ENCODE results near the gene GCHFR. TPM values are rescaled to one million over a fixed set of nuclear protein-coding genes. Genes with fewer than 3 reads are reported as not detected.

Gene GCHFR
- total RNA-seq, 4 donors from 2014 or later, result 17.1 to 73.4 (median 34.7) TPM

- intact Hi-C loops (cut with DNase I), result no loop called here
- TF ChIP-seq, protein P1, sequence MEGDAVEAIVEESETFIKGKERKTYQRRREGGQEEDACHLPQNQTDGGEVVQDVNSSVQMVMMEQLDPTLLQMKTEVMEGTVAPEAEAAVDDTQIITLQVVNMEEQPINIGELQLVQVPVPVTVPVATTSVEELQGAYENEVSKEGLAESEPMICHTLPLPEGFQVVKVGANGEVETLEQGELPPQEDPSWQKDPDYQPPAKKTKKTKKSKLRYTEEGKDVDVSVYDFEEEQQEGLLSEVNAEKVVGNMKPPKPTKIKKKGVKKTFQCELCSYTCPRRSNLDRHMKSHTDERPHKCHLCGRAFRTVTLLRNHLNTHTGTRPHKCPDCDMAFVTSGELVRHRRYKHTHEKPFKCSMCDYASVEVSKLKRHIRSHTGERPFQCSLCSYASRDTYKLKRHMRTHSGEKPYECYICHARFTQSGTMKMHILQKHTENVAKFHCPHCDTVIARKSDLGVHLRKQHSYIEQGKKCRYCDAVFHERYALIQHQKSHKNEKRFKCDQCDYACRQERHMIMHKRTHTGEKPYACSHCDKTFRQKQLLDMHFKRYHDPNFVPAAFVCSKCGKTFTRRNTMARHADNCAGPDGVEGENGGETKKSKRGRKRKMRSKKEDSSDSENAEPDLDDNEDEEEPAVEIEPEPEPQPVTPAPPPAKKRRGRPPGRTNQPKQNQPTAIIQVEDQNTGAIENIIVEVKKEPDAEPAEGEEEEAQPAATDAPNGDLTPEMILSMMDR (IDR thresholded peaks at IDR 0.05), result no peak
- no peak for TF ChIP-seq POLR2A (IDR thresholded peaks at IDR 0.05)
- H3K4me1 ChIP-seq, result no peaks in the 10 kb centered on the region
- H3K9me3 ChIP-seq, result no peaks in the 10 kb centered on the region
- no peak overlapping the region for H3K4me3 ChIP-seq (replicated peaks in 1 of 3)
- DNase-seq, result no peak
- 92 to 93% methylated on average over 2 of the region's 2 CpGs for WGBS, 2 donors
- H3K36me3 ChIP-seq, result no peaks in the 10 kb centered on the region
- no peaks in the 10 kb centered on the region for H3K27me3 ChIP-seq
- no peak overlapping the region for H3K27ac ChIP-seq
Observed at GRCh38 chr15:40722934-40723333, 40.9 kb upstream of the GCHFR start.

GRCh38 chr15:40723919-40724318 lies 39.9 kb upstream of the GCHFR start:
- WGBS, 2 donors, result 92 to 95% methylated on average over 2 of the region's 2 CpGs
- TF ChIP-seq, protein P1 (IDR thresholded peaks at IDR 0.05), result no peak
- TF ChIP-seq POLR2A (IDR thresholded peaks at IDR 0.05), result no peak
- Histone ChIP-seq H3K4me1 (no peaks in the 10 kb centered on the region), H3K4me3 (replicated peaks in 1 of 3) (no peak overlapping the region), H3K36me3 (no peaks in the 10 kb centered on the region), H3K27ac (no peak overlapping the region), H3K27me3 (no peaks in the 10 kb centered on the region), H3K9me3 (no peaks in the 10 kb centered on the region)
- intact Hi-C loops (cut with DNase I), result no loop called here
- DNase-seq, result no peak

DNA sequence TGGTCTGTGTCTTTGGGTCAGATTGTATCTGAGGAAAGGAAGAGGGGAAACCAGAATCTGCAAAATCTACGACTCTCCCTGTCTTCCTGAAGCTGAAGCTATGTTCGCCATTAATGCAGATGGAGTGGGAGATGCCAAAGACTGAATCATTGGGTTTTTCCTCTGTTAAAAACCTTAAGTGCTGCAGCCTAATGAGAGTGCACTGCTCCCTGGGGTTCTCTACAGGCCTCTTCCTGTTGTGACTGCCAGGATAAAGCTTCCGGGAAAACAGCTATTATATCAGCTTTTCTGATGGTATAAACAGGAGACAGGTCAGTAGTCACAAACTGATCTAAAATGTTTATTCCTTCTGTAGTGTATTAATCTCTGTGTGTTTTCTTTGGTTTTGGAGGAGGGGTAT lies 32.8 kb upstream of the GCHFR start:
- H3K9me3 ChIP-seq, result no peaks in the 10 kb centered on the region
- H3K27ac ChIP-seq, result no peak overlapping the region
- no peaks in the 10 kb centered on the region for H3K4me1 ChIP-seq
- no peak for TF ChIP-seq POLR2A (IDR thresholded peaks at IDR 0.05)
- TF ChIP-seq, protein P1 (IDR thresholded peaks at IDR 0.05), result no peak
- H3K36me3 ChIP-seq, result peaks cover 1 to 3% of the 10 kb centered on the region in 2 donors
- 73 to 74% methylated on average over 3 of the region's 3 CpGs for whole genome bisulfite sequencing, 2 donors
- intact Hi-C loops (cut with DNase I), result no loop called here
- H3K27me3 ChIP-seq, result no peaks in the 10 kb centered on the region
- no peak for DNase-seq
- H3K4me3 ChIP-seq (replicated peaks in 1 of 3), result no peak overlapping the region

DNA sequence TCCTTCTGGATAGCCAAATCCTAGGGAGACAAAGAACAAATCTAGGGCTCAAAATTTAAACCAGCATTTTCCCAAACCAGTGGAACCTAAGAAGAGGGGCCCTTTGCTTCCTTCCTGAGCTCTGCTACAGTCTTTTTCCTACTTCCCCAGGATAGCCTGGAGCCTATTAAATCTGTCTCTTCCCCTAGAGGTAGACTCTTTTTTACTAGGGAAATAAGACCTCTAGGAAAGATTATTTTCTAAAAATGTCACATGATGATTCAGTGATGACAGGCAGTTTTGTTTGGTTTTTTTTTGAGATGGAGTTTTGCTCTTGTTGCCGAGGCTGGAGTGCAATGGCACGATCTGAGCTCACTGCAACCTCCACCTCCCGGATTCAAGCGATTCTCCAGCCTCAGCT lies 27.3 kb upstream of the GCHFR start:
- intact Hi-C loops (cut with DNase I), result no loop called here
- Histone ChIP-seq H3K36me3 (peaks cover 22 to 28% of the 10 kb centered on the region in 2 donors), H3K27me3 (no peaks in the 10 kb centered on the region), H3K4me1 (no peaks in the 10 kb centered on the region), H3K4me3 (replicated peaks in 1 of 3) (no peak overlapping the region), H3K27ac (no peak overlapping the region), H3K9me3 (no peaks in the 10 kb centered on the region)
- no peak for DNase-seq
- no peak for TF ChIP-seq POLR2A (IDR thresholded peaks at IDR 0.05)
- TF ChIP-seq, protein P1 (IDR thresholded peaks at IDR 0.05), result no peak
- WGBS, 2 donors, result 88 to 91% methylated on average over 4 of the region's 4 CpGs

GRCh38 chr15:40737048-40737447 lies 26.8 kb upstream of the GCHFR start:
- WGBS, 2 donors, result 84 to 87% methylated on average over 3 of the region's 3 CpGs
- H3K27ac ChIP-seq, result no peak overlapping the region

More at GRCh38 chr15:40737048-40737447, 26.8 kb upstream of the GCHFR start:
- H3K4me1 ChIP-seq, result no peaks in the 10 kb centered on the region
- intact Hi-C loops (cut with DNase I), result no loop called here
- H3K4me3 ChIP-seq (replicated peaks in 1 of 3), result no peak overlapping the region
- H3K9me3 ChIP-seq, result no peaks in the 10 kb centered on the region
- H3K36me3 ChIP-seq, result peaks cover 22 to 28% of the 10 kb centered on the region in 2 donors
- DNase-seq, result no peak
- H3K27me3 ChIP-seq, result no peaks in the 10 kb centered on the region
- TF ChIP-seq, protein P1 (IDR thresholded peaks at IDR 0.05), result no peak
- no peak for TF ChIP-seq POLR2A (IDR thresholded peaks at IDR 0.05)
